ENCODE measurements around the gene TUG1.

The TUG1 gene

GRCh38 chr22:31019191-31019930 is 50.3 kb downstream of the TUG1 start:
- DNase-seq: no peak

- no peak for DNase-seq
Observed at GRCh38 chr22:31020334-31020733, 51.3 kb downstream of the TUG1 start.

- DNase-seq: no peak
Observed at GRCh38 chr22:31022516-31022915, 53.5 kb downstream of the TUG1 start.

Measured in amniotic stem cell (primary cell).